RWPE1 (cell line): Measurements from ENCODE around the gene ERP27.

ENCODE experiments used
- CTCF ChIA-PET: fragments of 350-600 bp; sonication (Branson Sonifier 250); formaldehyde crosslinking; extraction: SDS; loops from one replicate; lab custom pipeline; 2021; lab: Yijun Ruan, JAX
- POLR2A ChIA-PET: fragments of 400-600 bp; formaldehyde crosslinking; extraction: SDS; loops from one replicate; lab custom pipeline; 2020; ENCODE audit warnings: antibody characterized with exemption; ENCODE audit not compliant: low non-redundant PET; lab: Yijun Ruan, JAX
- DNase-seq: peaks from one replicate; pipeline ENCODE4 v3.0.0; 2012; ENCODE audit warnings: low spot score
- H3K27ac ChIP-seq: fragments of 450-650 bp; 2 replicates; pipeline ENCODE4 v1.5.1; 2017
- TF ChIP-seq, protein P1 (sequence below): fragments of 450-650 bp; conservative IDR thresholded peaks from 2 replicates; pipeline ENCODE4 v1.5.1; 2017; ENCODE audit warnings: low read depth, mild to moderate bottlenecking

The ERP27 gene

DNA sequence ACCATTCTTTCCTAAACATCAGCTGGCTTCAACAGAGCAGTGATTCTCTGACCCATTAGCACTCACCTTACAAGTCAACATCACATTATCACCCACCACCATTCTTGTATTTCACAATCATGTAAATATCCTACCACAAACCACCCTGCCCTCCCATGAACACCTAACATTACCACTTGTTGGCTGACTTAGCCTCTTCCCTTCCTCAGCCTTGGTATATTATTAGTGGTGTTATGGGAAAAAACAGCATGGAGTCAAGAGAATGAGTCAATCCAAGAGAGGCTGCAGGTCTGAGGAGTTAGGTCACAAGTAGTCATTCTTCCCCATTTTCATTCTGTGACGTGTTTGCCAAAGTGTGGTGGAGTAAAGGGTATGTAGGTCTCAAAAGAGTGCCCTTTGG is 30.4 kb downstream of the ERP27 start:
- ChIA-PET POLR2A (no interaction called here), CTCF (no interaction called here)
- no peak overlapping the region for H3K27ac ChIP-seq
- DNase-seq, result no peak
- TF ChIP-seq, protein P1, sequence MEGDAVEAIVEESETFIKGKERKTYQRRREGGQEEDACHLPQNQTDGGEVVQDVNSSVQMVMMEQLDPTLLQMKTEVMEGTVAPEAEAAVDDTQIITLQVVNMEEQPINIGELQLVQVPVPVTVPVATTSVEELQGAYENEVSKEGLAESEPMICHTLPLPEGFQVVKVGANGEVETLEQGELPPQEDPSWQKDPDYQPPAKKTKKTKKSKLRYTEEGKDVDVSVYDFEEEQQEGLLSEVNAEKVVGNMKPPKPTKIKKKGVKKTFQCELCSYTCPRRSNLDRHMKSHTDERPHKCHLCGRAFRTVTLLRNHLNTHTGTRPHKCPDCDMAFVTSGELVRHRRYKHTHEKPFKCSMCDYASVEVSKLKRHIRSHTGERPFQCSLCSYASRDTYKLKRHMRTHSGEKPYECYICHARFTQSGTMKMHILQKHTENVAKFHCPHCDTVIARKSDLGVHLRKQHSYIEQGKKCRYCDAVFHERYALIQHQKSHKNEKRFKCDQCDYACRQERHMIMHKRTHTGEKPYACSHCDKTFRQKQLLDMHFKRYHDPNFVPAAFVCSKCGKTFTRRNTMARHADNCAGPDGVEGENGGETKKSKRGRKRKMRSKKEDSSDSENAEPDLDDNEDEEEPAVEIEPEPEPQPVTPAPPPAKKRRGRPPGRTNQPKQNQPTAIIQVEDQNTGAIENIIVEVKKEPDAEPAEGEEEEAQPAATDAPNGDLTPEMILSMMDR, result no peak

DNA sequence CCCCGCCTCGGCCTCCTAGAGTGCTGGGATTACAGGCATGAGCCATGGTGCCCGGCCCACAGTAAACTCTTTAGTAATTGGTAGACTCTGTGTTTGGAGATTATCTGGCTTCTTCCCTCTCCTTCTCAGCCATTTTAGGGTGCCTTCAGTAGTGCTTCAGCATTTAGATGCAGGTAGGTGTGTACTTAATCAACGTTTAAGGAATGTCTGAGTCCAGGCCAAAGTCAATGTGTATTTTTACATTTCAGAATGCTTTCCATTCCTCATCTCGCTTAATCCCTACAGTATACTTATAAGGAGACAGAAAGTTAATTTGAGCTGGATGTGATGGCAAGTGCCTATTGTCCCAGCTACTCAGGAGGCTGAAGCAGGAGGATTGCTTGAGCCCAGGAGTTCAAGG is 32.2 kb downstream of the ERP27 start:
- POLR2A ChIA-PET, result no interaction called here
- CTCF ChIA-PET, result no interaction called here
- H3K27ac ChIP-seq, result no peak overlapping the region
- no peak for DNase-seq
- TF ChIP-seq, protein P1, result no peak

DNA sequence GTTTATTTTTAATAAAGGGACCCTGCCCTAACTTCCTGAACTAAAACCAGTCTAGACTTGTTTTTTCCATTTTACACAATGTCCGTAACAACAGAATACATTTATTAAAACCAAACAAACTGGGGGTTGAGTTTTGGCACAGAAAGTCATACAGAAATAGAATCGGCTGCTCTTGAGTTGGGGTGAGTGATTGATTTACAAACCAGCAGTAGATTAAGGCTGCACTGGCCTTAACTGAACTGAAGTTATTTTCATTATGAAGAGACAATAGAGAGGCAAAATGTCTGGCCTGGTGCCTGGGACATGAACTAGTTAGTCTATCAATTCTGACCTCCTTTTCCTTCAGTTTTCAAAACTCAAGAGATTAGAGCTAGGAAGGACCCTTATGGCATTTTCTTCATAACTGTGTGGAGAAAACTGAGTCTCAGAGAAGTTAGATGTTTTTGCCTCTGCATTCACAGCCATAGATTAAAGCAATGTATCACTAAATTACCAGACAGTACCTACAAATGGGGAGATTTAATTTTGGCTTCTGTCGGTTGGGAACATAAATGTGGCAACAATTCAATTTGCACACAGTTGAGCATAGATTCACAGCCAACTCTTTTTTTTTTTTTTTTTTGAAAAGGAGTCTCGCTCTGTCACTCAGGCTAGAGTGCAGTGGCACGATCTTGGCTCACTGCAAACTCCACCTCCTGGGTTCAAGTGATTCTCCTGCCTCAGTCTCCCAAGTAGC is 32.9 kb downstream of the ERP27 start:
- TF ChIP-seq, protein P1, result no peak
- CTCF ChIA-PET, result no interaction called here
- DNase-seq, result no peak
- POLR2A ChIA-PET, result no interaction called here
- H3K27ac ChIP-seq, result no peak overlapping the region

DNA sequence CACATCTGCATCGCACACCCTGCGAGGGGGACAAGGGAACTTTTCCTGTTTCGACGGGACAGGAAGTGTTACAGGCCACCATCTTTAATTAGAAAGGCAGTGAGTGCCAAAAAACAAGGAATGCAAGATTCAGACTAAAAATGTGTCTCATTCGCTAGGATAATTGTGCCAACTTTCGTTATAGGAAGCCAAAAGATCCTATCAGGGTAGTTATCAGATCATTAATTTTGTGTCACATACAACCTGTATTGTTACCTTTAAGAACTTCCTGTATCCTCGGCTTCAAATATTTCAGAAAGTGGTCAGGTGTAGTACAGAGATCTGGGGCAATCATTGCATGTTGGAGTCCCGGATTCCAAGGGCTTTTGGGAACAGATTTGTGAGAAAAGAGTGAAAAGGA is 33.5 kb downstream of the ERP27 start:
- CTCF ChIA-PET, result no interaction called here
- POLR2A ChIA-PET, result no interaction called here
- no peak overlapping the region for H3K27ac ChIP-seq
- TF ChIP-seq, protein P1, result no peak
- DNase-seq, result no peak

DNA sequence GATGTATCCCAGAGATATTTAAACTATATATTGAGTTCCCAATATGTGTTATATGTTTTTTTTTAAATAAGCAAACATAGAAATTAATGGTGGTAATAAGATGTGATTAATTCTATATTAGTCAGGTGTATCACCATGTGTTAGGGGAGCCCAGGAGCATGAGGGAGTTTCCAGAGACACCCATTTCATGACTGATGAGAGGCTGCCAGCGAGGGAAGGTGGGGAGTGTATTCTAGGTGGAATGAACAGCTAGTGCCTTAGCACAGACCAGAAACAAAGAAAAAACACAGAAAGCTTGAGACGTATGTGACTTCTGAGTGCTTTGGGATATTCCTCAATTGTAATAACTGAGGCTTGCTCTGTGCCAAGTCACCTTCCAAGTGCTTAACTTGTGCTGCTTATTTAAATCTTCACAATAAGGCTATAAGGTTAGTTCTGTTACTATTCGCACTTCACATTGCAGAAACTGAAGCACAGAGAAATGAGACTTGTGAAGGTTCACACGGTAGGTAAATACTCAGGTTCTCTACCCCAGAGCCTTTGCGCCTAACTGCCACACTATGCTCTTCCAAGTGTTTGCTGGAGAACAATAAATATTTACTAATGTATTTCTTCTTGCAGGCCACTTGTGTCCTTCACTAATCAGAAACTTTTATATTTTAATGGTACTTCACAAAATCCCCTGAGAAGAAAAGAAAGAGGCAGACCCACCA is 34.8 kb downstream of the ERP27 start:
- no peak for DNase-seq
- H3K27ac ChIP-seq, result no peak overlapping the region
- TF ChIP-seq, protein P1, result no peak
- CTCF ChIA-PET, result interaction anchor here (0.7 kb wide), 1 partner anchor 94 kb away, joined by 4 read pairs; no protein-coding TSS in a partner anchor
- POLR2A ChIA-PET, result no interaction called here

DNA sequence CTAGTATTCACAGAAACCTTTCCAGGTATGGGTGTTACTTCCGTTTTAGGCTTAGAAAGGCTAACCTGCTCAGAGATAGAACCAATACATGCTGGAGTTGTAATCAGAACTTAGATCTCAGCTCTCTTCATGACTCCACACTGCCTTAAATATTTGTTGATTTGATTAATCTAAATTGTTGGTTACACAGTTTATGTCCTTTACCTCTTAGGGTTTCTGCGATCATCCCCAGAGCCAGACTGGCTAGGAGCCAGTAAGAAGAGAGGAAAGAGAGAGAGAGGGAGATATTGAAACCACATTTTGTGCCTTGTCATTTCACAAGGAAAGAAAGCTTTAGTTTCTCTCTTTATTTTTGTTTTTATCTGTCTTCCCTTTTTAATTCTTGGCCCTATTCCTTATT is 35.9 kb downstream of the ERP27 start:
- H3K27ac ChIP-seq, result no peak overlapping the region
- CTCF ChIA-PET, result interaction anchor here (0.7 kb wide), 1 partner anchor 92 kb away, joined by 4 read pairs; no protein-coding TSS in a partner anchor
- TF ChIP-seq, protein P1, result no peak
- DNase-seq, result no peak
- POLR2A ChIA-PET, result no interaction called here
